ENCODE data around the gene CNOT6.
"Not testable (repeated sequence)": the region's sequence is repeated elsewhere in the genome, so short reads cannot be mapped to it uniquely, and the experiment has no call there.

The CNOT6 gene

DNA sequence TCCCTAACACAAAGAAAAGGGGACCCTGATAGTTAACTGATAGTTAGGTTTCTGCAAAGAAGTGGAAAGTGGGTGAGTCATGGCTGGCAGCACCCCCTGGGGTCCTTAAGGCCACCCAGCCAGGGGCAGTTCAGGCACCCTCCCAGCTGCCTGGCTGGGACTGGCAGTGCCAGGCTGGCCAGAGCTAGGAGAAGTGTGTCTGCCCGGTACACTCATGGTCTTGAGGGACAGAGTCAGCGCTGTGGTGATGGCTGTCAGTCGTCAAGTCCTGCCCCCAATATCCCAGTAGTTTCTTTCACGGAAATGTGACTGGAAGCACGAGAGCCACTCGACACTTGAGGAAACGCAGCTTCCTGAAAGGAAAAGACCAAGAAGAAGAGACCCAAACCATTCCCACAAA is 22.3 kb upstream of the CNOT6 start:
- DNase-seq = no peak

DNA sequence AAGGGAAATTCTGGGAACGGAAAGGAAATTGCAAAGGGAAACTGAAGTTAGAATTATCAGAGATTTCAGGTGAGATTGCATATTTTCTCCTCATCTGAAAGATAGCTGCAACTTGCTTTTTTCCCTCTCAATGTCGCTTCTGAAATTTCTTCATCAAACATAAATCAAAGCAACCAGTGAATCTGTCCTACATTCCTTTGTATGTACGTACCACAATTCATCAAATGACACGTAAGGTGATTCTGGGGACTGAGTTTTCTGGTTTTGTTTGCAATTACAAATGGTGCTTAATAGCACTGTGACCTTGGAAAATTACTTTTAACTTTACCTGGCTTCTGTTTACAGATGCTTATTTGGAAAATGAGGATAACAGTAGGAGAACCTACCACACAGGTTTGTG is 21.9 kb upstream of the CNOT6 start:
- DNase-seq = no peak

DNA sequence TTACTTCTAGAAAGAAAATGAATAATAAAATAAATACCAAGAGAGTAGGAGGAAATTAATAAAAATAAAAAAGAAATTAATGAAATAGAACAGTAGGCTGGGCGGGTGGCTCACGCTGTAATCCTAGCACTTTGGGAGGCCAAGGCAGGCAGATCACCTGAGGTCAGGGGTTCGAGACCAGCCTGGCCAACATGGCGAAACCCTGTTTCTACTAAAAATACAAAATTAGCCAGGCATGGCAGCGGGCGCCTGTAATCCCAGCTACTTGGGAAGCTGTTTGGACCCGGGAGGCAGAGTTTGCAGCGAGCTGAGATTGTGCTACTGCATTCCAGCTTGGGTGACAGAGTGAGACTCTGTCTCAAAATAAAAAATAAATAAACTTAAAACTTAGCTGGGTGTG is 20.8 kb upstream of the CNOT6 start:
- DNase-seq = not testable (repeated sequence)

DNA sequence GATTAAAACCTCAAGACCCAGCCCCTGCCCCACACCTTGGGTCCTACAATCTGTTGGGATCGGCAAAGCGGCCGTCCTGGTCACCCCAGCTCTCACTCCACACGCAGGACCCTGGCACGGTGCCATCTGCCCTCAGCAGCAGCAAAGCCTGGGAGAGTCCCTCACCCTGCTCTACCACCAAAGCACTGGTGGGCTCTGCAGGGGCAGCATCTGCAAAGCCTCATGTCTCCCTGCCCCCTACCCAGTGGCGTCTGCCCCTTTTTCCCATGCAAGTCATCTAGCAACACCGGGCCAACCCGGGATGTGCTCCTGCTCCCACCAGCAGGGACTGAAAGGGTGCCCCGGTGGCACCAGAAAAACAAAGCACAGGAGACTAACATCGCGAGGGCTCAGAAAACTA is 19.6 kb upstream of the CNOT6 start:
- no peak for DNase-seq

DNA sequence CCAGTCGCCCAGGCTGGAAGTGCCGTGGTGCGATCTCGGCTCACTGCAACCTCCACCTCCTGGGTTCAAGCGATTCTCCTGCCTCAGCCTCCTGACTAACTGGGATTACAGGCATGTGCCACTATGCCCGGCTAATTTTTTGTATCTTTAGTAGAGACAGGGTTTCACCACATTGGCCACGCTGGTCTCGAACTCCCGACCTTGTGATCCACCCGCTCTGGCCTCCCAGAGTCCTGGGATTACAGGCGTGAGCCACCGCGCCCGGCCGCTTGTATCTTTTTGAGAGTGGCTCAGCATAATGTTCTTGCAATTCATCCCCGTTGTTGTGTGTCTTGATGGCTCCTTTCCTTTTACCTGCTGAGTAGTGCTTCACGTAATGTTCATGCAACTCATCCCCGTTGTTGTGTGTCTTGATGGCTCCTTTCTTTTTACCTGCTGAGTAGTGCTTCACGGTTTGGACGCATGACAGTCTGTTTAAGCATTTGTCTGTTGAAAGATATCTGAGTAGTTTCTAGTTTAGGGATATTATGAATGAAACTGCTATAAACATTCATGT is 18.1 kb upstream of the CNOT6 start:
- not testable (repeated sequence) for DNase-seq

DNA sequence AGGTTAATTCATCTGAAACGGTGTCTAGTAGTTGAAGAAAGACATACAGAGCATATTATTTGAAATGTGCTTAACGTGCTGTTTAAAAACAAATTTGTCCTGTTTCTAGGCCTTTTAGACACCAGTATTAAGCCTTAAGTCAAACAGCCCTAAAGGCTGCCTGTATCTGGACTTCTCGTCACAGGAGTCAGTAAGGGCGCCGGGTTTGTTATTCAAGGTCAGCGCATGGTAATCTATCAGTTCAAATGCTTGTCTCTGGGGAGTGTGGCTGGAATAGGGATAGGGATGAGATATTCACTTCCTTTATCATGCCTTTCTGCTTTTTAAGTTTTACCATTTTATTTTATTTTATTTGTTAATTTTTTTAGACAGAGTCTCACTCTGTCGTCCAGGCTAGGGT is 9.4 kb upstream of the CNOT6 start:
- no peak for DNase-seq

DNA sequence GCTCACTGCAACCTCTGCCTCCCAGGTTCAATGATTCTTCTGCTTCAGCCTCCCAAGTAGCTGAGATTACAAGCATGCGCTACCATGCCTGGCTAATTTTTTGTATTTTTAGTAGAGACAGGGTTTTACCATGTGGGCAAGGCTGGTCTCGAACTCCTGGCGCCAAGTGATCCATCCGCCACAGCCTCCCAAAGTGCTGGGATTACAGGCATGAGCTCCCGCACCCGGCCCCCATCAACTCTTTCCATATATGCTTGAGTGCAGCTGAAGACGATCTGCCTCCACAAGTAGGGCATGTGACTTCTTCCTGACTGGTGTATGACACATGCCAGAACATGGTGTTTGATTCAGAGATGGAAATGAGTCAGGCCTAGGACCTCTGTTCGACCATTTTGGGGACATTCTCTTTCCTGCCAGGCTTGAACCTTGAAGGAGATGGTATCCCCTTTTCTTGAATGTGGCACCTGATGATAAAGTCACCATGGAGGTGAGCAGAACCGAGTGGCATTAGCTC is 7.5 kb upstream of the CNOT6 start:
- no peak for DNase-seq

DNA sequence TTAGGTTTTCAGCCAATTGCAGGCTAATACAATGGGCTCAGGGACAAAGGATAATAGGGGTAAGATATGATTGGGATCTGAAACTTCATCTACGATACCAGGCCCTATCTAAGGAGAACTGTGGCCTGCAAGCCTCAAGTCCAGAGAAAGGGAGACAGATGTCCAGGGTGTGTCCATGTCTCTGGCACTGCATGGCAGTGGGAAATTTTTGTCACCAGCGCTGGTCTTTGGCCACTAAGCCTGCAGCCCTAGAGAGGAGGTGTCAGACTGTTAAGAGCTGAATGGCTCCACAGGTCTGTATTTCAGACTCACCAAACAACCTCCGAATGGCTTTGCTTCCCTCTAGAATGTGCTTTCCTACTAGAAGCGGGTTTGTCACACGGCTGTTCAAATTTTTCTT is 6.6 kb upstream of the CNOT6 start:
- DNase-seq = no peak

DNA sequence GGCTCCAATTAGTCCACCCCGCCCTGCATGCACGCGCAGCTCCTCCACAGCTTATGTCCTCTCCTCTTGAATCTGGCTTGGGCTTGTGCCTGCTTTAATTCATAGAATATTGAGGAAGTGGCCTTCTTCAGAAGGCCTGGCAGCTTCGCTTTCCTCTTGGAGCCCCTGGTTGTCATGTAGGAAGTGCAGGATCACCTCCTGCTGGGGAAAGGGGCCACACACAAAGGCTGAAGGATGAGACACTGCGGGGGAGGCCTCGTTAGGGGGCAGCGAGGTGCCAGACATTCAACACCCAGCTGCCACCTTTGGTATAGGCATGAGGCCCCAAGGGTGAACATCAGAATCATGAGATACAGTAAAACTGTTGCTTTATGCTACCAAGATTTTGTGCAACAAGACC is 2.7 kb upstream of the CNOT6 start:
- DNase-seq = peak; percentile 23

DNA sequence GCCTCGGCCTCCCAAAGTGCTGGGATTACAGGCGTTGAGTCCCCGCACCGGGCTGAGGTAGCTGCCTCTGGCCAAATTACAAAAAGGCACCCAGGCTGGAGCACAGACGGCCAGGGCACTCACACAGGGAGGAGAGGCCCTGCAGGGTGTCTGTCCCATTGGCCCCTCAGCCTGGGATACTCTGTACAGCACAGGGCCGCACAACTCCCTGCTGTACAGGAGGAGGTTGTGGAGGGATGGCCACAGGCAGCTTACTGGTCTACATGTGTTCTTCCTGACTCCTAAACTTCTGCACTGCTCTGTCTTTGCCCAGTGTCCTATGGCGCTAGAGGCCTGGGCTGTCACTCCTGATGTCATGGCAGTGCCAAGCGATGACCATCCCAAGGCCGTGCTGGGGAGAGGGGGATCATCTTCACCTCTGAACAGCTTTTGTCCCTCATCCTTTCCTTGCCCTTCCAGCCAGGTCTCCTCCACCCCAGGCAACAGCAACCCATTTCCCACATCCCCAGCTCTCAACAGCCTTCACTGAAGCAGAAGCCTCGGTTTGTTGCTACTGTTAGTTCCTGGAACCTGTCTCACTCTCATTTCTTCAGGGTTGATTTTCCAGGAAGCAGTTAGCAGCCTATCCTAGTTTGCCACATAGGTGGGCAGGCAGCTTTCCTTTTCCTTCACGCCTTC is 1.8 kb upstream of the CNOT6 start:
- DNase-seq = no peak

DNA sequence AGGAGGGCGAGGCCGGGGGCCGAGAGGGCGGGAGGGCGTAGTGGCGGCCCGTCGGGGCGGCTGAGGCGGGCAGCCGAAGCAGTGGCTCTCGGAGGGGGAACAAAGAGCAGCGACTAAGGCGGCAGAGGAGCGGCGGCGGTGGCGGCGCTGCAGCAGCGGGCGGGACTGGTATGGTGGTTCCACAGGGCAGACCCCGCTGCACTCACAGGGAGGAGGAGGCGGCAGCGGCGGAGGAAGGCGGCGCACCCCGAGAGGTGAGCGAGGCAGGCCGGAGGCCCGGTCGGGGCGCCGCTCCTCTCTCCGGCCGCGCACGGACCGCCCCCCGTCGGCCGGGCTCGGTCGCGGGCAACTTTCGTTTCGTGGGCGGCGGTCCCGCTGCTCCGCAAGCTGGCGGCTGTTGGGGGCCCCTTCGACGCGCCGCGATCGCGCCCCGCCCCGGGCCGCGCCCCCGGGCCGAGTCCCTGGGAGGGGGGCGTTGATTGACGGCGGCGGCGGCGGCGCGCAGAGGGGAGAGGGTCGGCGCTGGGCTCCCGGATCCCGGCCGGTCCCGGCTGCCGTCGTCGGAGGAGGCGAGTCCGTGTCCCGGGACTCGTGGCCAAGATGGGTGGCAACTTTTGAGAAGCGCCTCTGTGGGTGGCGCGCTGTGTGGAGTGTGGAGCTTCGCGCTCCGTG is 467 bp downstream of the CNOT6 start:
- peak; percentile 15 for DNase-seq

DNA sequence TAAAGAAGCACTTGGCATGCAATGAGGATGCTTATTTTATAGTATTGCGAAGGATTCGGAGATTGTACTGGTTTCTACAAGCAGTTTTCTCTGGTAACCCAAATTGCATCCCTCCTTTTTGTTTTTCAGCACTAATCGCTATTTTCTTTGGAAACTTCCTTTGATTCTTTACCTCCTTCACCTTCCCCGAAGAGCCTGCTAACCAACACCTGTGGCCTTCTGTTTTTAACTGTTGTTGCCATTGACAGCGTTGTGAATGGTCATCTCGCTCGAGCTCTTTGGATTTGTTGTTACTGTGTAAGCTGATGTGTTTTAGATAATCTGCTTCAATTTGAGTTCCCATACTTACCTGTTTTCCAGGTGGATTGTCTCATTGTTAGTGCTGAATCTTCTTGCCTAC is 1.1 kb downstream of the CNOT6 start:
- no peak for DNase-seq

DNA sequence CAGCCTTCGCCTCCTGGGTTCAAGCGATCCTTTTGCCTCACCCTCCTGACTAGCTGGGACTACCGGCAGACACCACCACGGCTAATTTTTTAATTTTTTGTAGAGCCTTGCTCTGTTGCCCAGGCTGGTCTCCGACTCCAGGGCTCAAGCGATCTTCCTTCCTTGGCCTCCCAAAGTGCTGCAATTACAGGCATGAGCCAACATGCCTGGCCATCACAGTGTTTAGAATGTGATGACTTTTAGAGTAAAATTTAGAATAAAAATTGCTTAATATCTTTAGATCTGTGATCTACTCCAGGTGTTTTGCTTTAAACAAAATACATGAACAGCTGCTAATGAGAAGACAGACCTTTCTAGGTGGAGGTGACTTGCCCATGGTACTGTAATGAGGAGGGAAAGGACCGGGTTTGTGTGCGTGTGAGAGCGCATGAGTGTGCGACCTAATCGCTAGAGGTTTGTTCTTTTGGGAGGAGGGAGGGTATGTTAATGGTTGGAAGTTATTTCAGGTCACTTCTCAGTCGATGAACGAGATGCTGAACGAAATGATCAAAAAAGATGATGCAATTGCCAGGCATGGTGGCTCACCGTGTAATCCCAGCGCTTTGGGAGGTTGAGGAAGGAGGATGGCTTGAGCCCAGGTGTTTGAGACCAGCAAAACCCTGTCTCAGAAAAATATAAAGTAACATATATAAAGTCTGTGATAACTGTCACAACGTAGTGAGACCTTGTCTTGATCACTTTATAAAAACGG is 2.0 kb downstream of the CNOT6 start:
- DNase-seq = no peak

DNA sequence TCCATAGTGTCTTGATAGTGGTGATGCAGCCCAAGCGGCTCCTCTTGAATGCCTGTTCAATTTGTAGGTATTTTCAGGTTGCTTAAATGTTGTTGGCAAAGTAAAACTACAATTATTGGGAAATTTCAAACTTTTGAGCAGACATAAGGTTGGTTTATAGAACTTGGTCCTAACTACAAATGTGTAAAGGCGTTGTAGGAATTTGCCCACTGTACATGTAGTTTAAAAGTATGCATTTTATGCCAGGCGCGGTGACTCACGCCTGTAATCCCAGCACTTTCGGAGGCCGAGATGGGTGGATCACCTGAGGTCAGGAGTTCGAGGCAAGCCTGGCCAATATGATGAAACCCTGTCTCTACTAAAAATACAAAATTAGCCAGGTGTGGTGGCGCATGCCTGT is 2.6 kb downstream of the CNOT6 start:
- DNase-seq = not testable (repeated sequence)

DNA sequence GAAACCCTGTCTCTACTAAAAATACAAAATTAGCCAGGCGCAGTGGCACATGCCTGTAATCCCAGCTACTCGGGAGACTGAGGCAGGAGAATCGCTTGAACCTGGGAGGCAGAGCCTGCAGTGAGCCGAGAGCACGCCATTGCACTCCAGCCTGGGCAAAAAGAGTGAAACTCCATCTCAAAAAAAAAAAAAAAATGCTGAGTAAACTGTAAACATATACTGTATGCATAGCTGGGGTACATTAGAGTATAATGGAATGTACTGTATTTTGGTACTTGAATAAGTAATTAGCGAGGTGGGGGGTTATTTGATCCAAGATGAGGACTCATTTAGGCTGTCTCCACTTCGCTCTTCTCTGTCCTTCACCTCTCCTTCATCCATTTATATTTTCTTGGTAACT is 3.7 kb downstream of the CNOT6 start:
- DNase-seq = not testable (repeated sequence)

DNA sequence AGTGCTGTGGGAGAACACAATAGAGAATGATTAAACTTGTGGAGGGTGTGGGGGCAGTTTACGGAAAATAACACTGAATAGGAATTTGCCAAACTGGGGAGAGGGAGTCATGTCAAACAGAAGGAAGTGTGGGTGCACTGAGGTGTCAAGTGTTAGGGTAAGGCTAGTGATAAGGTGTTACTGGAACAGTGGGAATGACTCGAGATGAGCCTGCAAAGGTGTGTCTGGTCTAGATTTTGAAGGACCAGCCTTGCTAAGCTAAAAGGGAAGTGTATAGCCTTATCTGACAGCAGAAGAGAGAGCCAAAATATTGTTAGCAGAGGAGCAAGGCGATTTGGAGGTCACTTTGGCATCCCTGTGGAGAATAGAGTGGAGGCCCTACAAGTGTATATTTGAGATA is 4.2 kb downstream of the CNOT6 start:
- DNase-seq = no peak

DNA sequence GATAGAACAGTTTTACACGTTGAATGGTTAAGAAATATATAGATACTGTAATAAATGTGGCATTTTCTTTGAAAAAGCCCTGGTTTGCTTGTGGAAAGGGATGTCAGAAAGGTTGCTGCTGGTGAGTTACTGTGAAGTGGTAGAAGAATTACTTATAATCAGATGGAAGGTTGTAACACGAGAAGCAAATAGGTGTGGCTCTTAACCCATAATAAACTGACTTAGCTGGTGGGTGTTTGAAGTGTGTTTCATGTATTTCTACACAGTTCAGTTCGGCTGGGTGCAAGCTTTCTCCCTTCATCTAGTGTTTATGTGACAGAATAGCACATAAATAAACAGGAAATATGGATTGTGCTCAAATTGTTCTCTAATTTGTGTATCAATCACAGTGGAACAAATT is 5.5 kb downstream of the CNOT6 start:
- no peak for DNase-seq

DNA sequence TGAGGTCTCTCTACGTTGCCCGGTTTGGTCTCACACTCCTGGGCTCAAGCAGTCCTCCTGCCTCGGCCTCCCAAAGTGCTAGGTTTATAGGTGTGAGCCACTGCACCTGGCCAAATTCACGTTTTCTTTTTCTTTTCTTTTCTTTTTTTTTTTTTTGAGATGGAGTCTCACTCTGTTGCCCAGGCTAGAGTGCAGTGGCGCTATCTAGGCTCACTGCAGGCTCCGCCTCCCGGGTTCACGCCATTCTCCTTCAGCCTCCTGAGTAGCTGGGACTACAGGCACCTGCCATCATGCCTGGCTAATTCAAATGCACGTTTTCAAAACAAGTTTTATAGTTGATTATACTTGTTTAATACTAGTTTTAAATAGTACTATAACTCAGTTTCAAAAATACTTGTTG is 6.1 kb downstream of the CNOT6 start:
- not testable (repeated sequence) for DNase-seq

DNA sequence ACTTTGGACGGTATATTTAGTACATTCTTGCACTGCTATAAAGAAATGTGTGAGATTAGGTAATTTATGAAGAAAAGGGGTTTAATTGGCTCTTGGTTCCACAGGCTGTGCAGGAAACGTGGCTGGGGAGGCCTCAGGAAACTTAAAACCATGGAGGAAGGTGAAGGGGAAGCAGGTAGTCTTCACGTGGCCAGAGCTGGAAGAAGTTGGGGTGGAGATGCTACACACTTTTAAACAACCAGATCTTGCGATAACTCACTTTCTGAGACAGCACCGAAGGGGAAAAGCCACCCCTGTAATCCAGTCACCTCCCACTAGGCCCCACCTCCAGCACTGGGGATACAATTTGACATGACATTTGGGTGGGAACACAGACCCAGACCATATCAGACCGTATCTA is 13.5 kb downstream of the CNOT6 start:
- DNase-seq = no peak

DNA sequence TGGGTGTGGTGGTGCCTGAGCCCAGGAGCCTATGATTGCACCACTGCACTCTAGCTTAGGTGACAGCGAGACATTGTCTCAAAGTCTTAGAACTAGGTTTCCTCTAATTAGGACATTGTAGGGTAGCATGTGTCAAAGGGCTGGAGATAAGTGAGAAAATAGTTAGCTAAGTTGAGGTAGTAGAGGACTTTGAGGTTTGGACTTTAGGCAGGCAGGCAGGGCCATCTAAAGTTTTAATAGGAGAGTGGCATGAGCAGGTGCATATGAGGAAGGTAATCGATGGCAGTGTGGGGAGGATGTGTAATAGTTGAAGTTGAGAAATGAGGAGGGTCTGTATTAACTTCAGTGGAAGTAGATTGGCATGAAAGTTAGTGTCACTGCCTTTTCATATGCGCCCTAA is 21.1 kb downstream of the CNOT6 start:
- no peak for DNase-seq

DNA sequence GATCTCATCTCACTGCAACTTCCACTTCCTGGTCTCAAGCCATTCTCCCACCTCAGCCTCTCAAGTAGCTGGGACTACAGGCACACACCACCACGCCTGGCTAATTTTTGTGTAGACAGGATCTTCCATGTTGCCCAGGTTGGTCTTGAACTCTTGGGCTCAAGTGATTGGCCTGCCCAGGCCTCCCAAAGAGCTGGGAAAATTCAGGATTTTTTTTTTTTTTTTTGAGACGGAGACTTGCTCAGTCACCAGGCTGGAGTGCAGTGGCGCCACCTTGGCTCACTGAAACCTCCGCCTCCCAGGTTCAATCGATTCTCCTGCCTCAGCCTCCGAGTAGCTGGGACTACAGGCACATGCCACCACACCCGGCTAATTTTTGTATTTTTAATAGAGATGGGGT is 21.8 kb downstream of the CNOT6 start:
- DNase-seq = not testable (repeated sequence)

DNA sequence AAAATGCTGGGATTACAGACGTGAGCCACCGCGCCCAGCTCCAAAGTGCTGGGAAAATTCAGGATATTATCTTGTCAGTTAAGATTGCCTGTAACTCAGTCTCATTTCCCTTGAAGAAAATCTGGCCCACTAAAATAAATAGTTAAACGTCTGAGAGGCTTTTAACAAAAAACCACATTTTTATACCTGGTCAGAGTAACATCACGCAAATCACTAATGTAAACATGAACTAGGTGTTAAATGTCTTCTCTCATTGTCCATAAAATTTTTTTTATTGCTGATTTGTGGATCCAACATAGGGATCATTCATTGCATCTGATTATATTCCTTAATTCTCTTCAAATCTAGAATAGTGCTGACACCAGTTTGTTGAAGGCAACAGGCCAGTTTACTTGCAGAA is 22.3 kb downstream of the CNOT6 start:
- no peak for DNase-seq

DNA sequence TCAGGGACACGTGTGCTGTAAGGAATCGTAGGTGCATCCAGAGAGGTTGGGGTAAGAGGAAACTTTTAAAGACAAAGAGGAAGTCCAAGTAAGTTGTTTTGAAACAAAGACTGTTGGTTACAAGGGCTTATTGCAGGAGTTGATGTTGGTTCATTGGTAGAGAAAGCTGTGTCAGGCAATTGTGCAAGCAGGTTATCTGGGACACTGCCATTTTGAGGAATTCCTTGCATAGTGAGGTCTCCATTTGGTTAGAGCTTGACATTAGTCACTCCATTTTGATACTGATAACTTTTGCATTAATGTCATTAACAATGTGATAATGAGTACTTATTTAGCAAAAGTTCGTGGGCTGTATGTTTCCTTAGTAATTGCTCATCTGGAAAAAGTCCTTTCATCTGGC is 24.9 kb downstream of the CNOT6 start:
- DNase-seq = peak; percentile 29

Measured in fibroblast of skin of scalp (primary cell).